Thyroid gland (tissue), 4 donors: ENCODE results near the gene UPK3B. TPM values are rescaled to one million over a fixed set of nuclear protein-coding genes. Genes with fewer than 3 reads are reported as not detected.
"Not testable (repeated sequence)": the region's sequence is repeated elsewhere in the genome, so short reads cannot be mapped to it uniquely, and the experiment has no call there.

Experiments used
- DNase-seq, 2 donors: peaks; one replicate each; pipeline ENCODE4 v3.0.0-alpha.2; 2019
- H3K27ac ChIP-seq, 3 donors: fragments of 200-600 bp; sonication (generic); 1 replicate in 2 of 3; 2 replicates in 1 of 3; pipeline ENCODE4 v1.5.1; 2016 to 2019; ENCODE audit warnings: mild to moderate bottlenecking in 1 of 3, moderate library complexity in 1 of 3
- H3K27me3 ChIP-seq: fragments of 200-600 bp; sonication (generic); one replicate; pipeline ENCODE4 v1.5.1; 2019
- H3K36me3 ChIP-seq, 2 donors: fragments of 200-600 bp; sonication (generic); one replicate each; pipeline ENCODE4 v1.5.1; 2016 to 2019
- H3K4me1 ChIP-seq, 2 donors: fragments of 200-600 bp; sonication (generic); one replicate each; pipeline ENCODE4 v1.5.1; 2017 to 2019
- H3K4me3 ChIP-seq, 3 donors: fragments of 200-600 bp; sonication (generic); replicated peaks in 1 of 3; 1 replicate in 2 of 3; 2 replicates in 1 of 3; pipeline ENCODE4 v1.5.1; 2016; ENCODE audit warnings: mild to moderate bottlenecking in 1 of 3
- H3K9me3 ChIP-seq: fragments of 200-600 bp; sonication (generic); one replicate; pipeline ENCODE4 v1.5.1; 2017
- WGBS, 2 donors: methylation state at CpG; one replicate each; pipeline ENCODE4 v1.1.5; 2017; 5-methylcytosine and 5-hydroxymethylcytosine counted together
- intact Hi-C: fragments of 100-400 bp; cut with DNase I; formaldehyde crosslinking; loops from one replicate; pipeline ENCODE4 v1.15.1; 2023
- total RNA-seq, 4 donors: library from RNA; depleted of rRNA; stranded (reverse); fragments of >200 nt; gene quantifications; one replicate each; pipeline ENCODE4 v1.2.3, GENCODE V29; 2016

Gene UPK3B
- total RNA-seq, 4 donors from 2014 or later = 1.0 to 10.8 (median 1.3) TPM

GRCh38 chr7:76476280-76476679 is 34.1 kb upstream of the UPK3B start:
- H3K9me3 ChIP-seq, H3K27ac ChIP-seq, H3K36me3 ChIP-seq, intact Hi-C loops, H3K4me3 ChIP-seq, H3K4me1 ChIP-seq, DNase-seq, H3K27me3 ChIP-seq: not testable (repeated sequence)
- WGBS, 2 donors = 98% methylated on average over 7 of the region's 11 CpGs; no CpG with 5 or more reads in 1 of the 2 donors

- H3K36me3 ChIP-seq, H3K27me3 ChIP-seq, H3K27ac ChIP-seq, H3K4me1 ChIP-seq, DNase-seq, H3K9me3 ChIP-seq, H3K4me3 ChIP-seq, intact Hi-C loops: not testable (repeated sequence)
- 90 to 93% methylated on average over 6 to 11 of the region's 24 CpGs for WGBS, 2 donors
Observed at GRCh38 chr7:76476742-76477474, 33.4 kb upstream of the UPK3B start.

GRCh38 chr7:76479628-76480027 is 30.7 kb upstream of the UPK3B start:
- intact Hi-C loops, H3K27ac ChIP-seq, H3K27me3 ChIP-seq, H3K4me3 ChIP-seq, H3K36me3 ChIP-seq, DNase-seq, H3K9me3 ChIP-seq, H3K4me1 ChIP-seq: not testable (repeated sequence)
- 72 to 86% methylated on average over 6 to 11 of the region's 11 CpGs for WGBS, 2 donors

- H3K4me1 ChIP-seq, H3K27ac ChIP-seq, H3K4me3 ChIP-seq, H3K9me3 ChIP-seq, intact Hi-C loops, H3K27me3 ChIP-seq, DNase-seq, H3K36me3 ChIP-seq: not testable (repeated sequence)
- 91 to 92% methylated on average over 12 to 13 of the region's 29 CpGs for WGBS, 2 donors
Observed at GRCh38 chr7:76480403-76481253, 29.7 kb upstream of the UPK3B start.

- H3K27me3 ChIP-seq, H3K9me3 ChIP-seq, H3K4me1 ChIP-seq, DNase-seq, H3K36me3 ChIP-seq, H3K27ac ChIP-seq, intact Hi-C loops, H3K4me3 ChIP-seq: not testable (repeated sequence)
- WGBS, 2 donors = 97% methylated on average over 24 of the region's 24 CpGs
Observed at GRCh38 chr7:76482660-76483059, 27.7 kb upstream of the UPK3B start.

- intact Hi-C loops, H3K27ac ChIP-seq, H3K4me3 ChIP-seq, DNase-seq, H3K9me3 ChIP-seq, H3K27me3 ChIP-seq, H3K4me1 ChIP-seq, H3K36me3 ChIP-seq: not testable (repeated sequence)
- whole genome bisulfite sequencing, 2 donors = 90 to 98% methylated on average over 6 to 10 of the region's 17 CpGs
Observed at GRCh38 chr7:76483081-76483480, 27.3 kb upstream of the UPK3B start.

GRCh38 chr7:76484456-76484855 is 25.9 kb upstream of the UPK3B start:
- H3K4me3 ChIP-seq, H3K36me3 ChIP-seq, DNase-seq, H3K27me3 ChIP-seq, H3K9me3 ChIP-seq, H3K4me1 ChIP-seq, H3K27ac ChIP-seq, intact Hi-C loops: not testable (repeated sequence)
- no CpG with 5 or more reads among the region's 12 CpGs for WGBS, 2 donors

- H3K36me3 ChIP-seq, intact Hi-C loops, H3K4me3 ChIP-seq, H3K9me3 ChIP-seq, H3K27me3 ChIP-seq, H3K4me1 ChIP-seq, DNase-seq, H3K27ac ChIP-seq: not testable (repeated sequence)
- WGBS, 2 donors = 72% methylated on average over 5 of the region's 20 CpGs; no CpG with 5 or more reads in 1 of the 2 donors
Observed at GRCh38 chr7:76485822-76486610, 24.3 kb upstream of the UPK3B start.

GRCh38 chr7:76486618-76487017 is 23.7 kb upstream of the UPK3B start:
- H3K9me3 ChIP-seq, DNase-seq, H3K27ac ChIP-seq, H3K4me3 ChIP-seq, H3K4me1 ChIP-seq, intact Hi-C loops, H3K36me3 ChIP-seq, H3K27me3 ChIP-seq: not testable (repeated sequence)
- 90% methylated on average over 2 of the region's 5 CpGs; no CpG with 5 or more reads in 1 of the 2 donors for WGBS, 2 donors

- H3K4me1 ChIP-seq, H3K4me3 ChIP-seq, intact Hi-C loops, H3K9me3 ChIP-seq, H3K27me3 ChIP-seq, H3K27ac ChIP-seq, H3K36me3 ChIP-seq, DNase-seq: not testable (repeated sequence)
- 91% methylated on average over 9 of the region's 13 CpGs; no CpG with 5 or more reads in 1 of the 2 donors for WGBS, 2 donors
Observed at GRCh38 chr7:76487969-76488368, 22.4 kb upstream of the UPK3B start.

- DNase-seq, H3K36me3 ChIP-seq, H3K4me3 ChIP-seq, H3K27me3 ChIP-seq, H3K4me1 ChIP-seq, intact Hi-C loops, H3K9me3 ChIP-seq, H3K27ac ChIP-seq: not testable (repeated sequence)
- WGBS, 2 donors = 100% methylated on average over 5 of the region's 10 CpGs; no CpG with 5 or more reads in 1 of the 2 donors
Observed at GRCh38 chr7:76492139-76492538, 18.2 kb upstream of the UPK3B start.

- DNase-seq, H3K27ac ChIP-seq, intact Hi-C loops, H3K27me3 ChIP-seq, H3K4me3 ChIP-seq, H3K36me3 ChIP-seq, H3K4me1 ChIP-seq, H3K9me3 ChIP-seq: not testable (repeated sequence)
- WGBS, 2 donors = 90 to 100% methylated on average over 1 to 14 of the region's 16 CpGs
Observed at GRCh38 chr7:76495717-76496116, 14.6 kb upstream of the UPK3B start.
